Keratinocyte (primary cell): Measurements from ENCODE around the gene WDR49. TPM values are rescaled to one million over a fixed set of nuclear protein-coding genes. Genes with fewer than 3 reads are reported as not detected.

Experiments used
- DNase-seq: peaks from one replicate; pipeline ENCODE4 v3.0.0-alpha.2; 2011; ENCODE audit warnings: low read depth, missing footprints, low spot score
- FAIRE-seq: peaks from 2 replicates; lab custom pipeline; 2011; peaks lifted over from hg19 to GRCh38; lab: Jason Lieb, UNC
- H2AFZ ChIP-seq: 2 replicates; pipeline ENCODE4 v1.6.0; 2012; ENCODE audit warnings: low read length, control low read depth, inconsistent platforms; ENCODE audit not compliant: control insufficient read depth
- H3K27ac ChIP-seq: 2 replicates; pipeline ENCODE4 v1.5.1; 2011; ENCODE audit warnings: low read length; ENCODE audit not compliant: control insufficient read depth, insufficient read depth
- H3K27me3 ChIP-seq: 3 replicates; pipeline ENCODE4 v1.6.0; 2011; ENCODE audit warnings: low read length; ENCODE audit not compliant: control insufficient read depth, insufficient read depth; ENCODE audit errors: extremely low read depth
- H3K36me3 ChIP-seq, 2 experiments: 2 replicates in 1 of 2; 3 replicates in 1 of 2; pipeline ENCODE4 v1.5.1; 2011; ENCODE audit warnings: low read length in 2 of 2, mild to moderate bottlenecking in 1 of 2; ENCODE audit not compliant: control insufficient read depth in 2 of 2, insufficient read depth in 2 of 2; ENCODE audit errors: extremely low read depth in 1 of 2
- H3K4me1 ChIP-seq: 3 replicates; pipeline ENCODE4 v1.5.1; 2011; ENCODE audit warnings: low read length; ENCODE audit not compliant: control insufficient read depth, insufficient read depth; ENCODE audit errors: extremely low read depth
- H3K4me2 ChIP-seq: 3 replicates; pipeline ENCODE4 v1.6.0; 2011; ENCODE audit warnings: low read depth, low read length; ENCODE audit not compliant: control insufficient read depth, insufficient read depth; ENCODE audit errors: extremely low read depth
- H3K4me3 ChIP-seq, 3 experiments: fragments of 200-600 bp in 1 of 3; sonication (generic) in 1 of 3; 2 replicates in 2 of 3; 3 replicates in 1 of 3; pipeline ENCODE4 v1.5.1; 2011 to 2016; ENCODE audit warnings: low read length in 3 of 3, mild to moderate bottlenecking in 3 of 3, control low read depth in 2 of 3, inconsistent platforms in 1 of 3, low read depth in 1 of 3, mixed read lengths in 1 of 3, mixed run types in 1 of 3, moderate library complexity in 1 of 3; ENCODE audit not compliant: control insufficient read depth in 2 of 3, insufficient read depth in 2 of 3; ENCODE audit errors: extremely low read depth in 1 of 3
- H3K79me2 ChIP-seq: 2 replicates; pipeline ENCODE4 v1.6.0; 2012; ENCODE audit warnings: low read length; ENCODE audit not compliant: control insufficient read depth, insufficient read depth
- H3K9ac ChIP-seq: 3 replicates; pipeline ENCODE4 v1.6.0; 2011; ENCODE audit warnings: low read length; ENCODE audit not compliant: control insufficient read depth, insufficient read depth; ENCODE audit errors: extremely low read depth
- H3K9me1 ChIP-seq: 3 replicates; pipeline ENCODE4 v1.6.0; 2011; ENCODE audit warnings: low read length; ENCODE audit not compliant: control insufficient read depth, insufficient read depth; ENCODE audit errors: extremely low read depth
- H3K9me3 ChIP-seq: 2 replicates; pipeline ENCODE4 v1.5.1; 2012; ENCODE audit warnings: low read depth, low read length; ENCODE audit not compliant: control insufficient read depth
- H4K20me1 ChIP-seq: 3 replicates; pipeline ENCODE4 v1.6.0; 2011; ENCODE audit warnings: low read length; ENCODE audit not compliant: control insufficient read depth, insufficient read depth; ENCODE audit errors: extremely low read depth
- EZH2 ChIP-seq: IDR thresholded peaks from one replicate; pipeline ENCODE4 v1.6.1; 2012; ENCODE audit warnings: inconsistent platforms, mild to moderate bottlenecking, low read length, moderate library complexity
- dilution Hi-C: fragments of 300-500 bp; cut with MboI; formaldehyde crosslinking; loops from one replicate; pipeline ENCODE4 v1.7.0; 2020; ENCODE audit warnings: low sequenced_read_pairs; ENCODE audit not compliant: extremely low pct_ligation_motif_present
- polyA plus RNA-seq, 5 experiments: library from polyadenylated mRNA; depleted of rRNA in 3 of 5; stranded (reverse) in 3 of 5; stranded (forward) in 1 of 5; unstranded in 1 of 5; fragments of >200 nt; gene quantifications; 1 replicate in 1 of 5; 2 replicates in 3 of 5; 3 replicates in 1 of 5; pipeline versions ENCODE4 v1.2.1 to v1.2.3, GENCODE V29; 2011 to 2012; ENCODE audit warnings: missing spikeins in 2 of 5, low read depth in 1 of 5, low replicate concordance in 1 of 5
- TF ChIP-seq, protein P1 (sequence below), 3 experiments: IDR thresholded peaks in 1 of 3; conservative IDR thresholded peaks in 1 of 3; optimal IDR thresholded peaks in 1 of 3; 2 replicates in 2 of 3; 3 replicates in 1 of 3; pipeline versions ENCODE3 to v1.5.1; 2011; ENCODE audit warnings: low read length in 3 of 3, mild to moderate bottlenecking in 3 of 3, moderate library complexity in 2 of 3, control low read depth in 1 of 3, inconsistent platforms in 1 of 3; ENCODE audit not compliant: insufficient read depth in 2 of 3; ENCODE audit errors: extremely low read depth in 1 of 3

The WDR49 gene
- polyA plus RNA-seq, 1 donor (not counting 4 experiments of a cell fraction or from before 2014, with no cell fraction given): not detected

GRCh38 chr3:167456157-167456799, 197.5 kb downstream of the WDR49 start:
- no peaks in the 10 kb centered on the region for H3K36me3 ChIP-seq
- TF ChIP-seq EZH2: no peak
- TF ChIP-seq, protein P1, sequence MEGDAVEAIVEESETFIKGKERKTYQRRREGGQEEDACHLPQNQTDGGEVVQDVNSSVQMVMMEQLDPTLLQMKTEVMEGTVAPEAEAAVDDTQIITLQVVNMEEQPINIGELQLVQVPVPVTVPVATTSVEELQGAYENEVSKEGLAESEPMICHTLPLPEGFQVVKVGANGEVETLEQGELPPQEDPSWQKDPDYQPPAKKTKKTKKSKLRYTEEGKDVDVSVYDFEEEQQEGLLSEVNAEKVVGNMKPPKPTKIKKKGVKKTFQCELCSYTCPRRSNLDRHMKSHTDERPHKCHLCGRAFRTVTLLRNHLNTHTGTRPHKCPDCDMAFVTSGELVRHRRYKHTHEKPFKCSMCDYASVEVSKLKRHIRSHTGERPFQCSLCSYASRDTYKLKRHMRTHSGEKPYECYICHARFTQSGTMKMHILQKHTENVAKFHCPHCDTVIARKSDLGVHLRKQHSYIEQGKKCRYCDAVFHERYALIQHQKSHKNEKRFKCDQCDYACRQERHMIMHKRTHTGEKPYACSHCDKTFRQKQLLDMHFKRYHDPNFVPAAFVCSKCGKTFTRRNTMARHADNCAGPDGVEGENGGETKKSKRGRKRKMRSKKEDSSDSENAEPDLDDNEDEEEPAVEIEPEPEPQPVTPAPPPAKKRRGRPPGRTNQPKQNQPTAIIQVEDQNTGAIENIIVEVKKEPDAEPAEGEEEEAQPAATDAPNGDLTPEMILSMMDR (optimal IDR thresholded peaks at IDR 0.05 in 1 of 3, IDR thresholded peaks at IDR 0.05 in 1 of 3, conservative IDR thresholded peaks at IDR 0.05 in 1 of 3; ENCODE audit: extremely low read depth in 1 of 3, insufficient read depth in 2 of 3, low read length in 3 of 3): no peak

DNA sequence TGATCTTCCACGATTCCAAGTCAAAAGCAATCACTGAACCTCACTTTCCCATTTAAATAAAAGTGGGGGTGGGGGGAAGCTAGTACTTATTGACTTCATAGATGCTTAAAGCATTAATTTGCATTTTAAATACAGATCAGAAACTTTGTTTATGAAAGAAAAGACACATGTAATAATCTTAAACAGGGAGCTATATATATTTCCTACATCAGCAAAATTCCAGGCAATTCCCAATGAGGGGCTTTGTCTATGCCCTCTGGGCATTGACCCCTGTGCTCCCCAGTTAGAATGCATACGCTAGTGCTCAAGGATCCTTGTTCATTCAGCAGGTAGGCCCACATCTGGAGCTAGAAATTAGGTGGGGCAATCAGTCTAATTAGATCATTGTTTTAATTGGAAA, 199.9 kb downstream of the WDR49 start:
- Histone ChIP-seq H3K36me3 (no peaks in the 10 kb centered on the region), H3K9ac (no peak overlapping the region), H3K4me3 (no peak overlapping the region), H3K79me2 (no peaks in the 10 kb centered on the region), H3K27ac (no peak overlapping the region), H3K9me3 (no peaks in the 10 kb centered on the region), H3K4me2 (no peak overlapping the region), H3K4me1 (no peaks in the 10 kb centered on the region), H4K20me1 (no peaks in the 10 kb centered on the region), H3K27me3 (no peaks in the 10 kb centered on the region), H2AFZ (no peak overlapping the region), H3K9me1 (no peaks in the 10 kb centered on the region)
- no peak for DNase-seq
- no peak for TF ChIP-seq EZH2
- TF ChIP-seq, protein P1 (optimal IDR thresholded peaks at IDR 0.05 in 1 of 3, IDR thresholded peaks at IDR 0.05 in 1 of 3, conservative IDR thresholded peaks at IDR 0.05 in 1 of 3; ENCODE audit: extremely low read depth in 1 of 3, insufficient read depth in 2 of 3, low read length in 3 of 3): no peak
- no peak for FAIRE-seq
- dilution Hi-C loops: no loop called here

More at GRCh38 chr3:167456157-167456799, 197.5 kb downstream of the WDR49 start:
- Histone ChIP-seq H3K9me1 (no peaks in the 10 kb centered on the region), H3K4me2 (no peak overlapping the region), H4K20me1 (no peaks in the 10 kb centered on the region), H2AFZ (no peak overlapping the region), H3K9me3 (no peaks in the 10 kb centered on the region), H3K27ac (no peak overlapping the region), H3K27me3 (no peaks in the 10 kb centered on the region), H3K4me1 (no peaks in the 10 kb centered on the region), H3K79me2 (no peaks in the 10 kb centered on the region), H3K4me3 (no peak overlapping the region), H3K9ac (no peak overlapping the region)
- DNase-seq: no peak
- no peak for FAIRE-seq
- dilution Hi-C loops: no loop called here
